GM11168 (cell line): ENCODE results near the gene MTMR6.
"Not testable (repeated sequence)": the region's sequence is repeated elsewhere in the genome, so short reads cannot be mapped to it uniquely, and the experiment has no call there.

Source experiments
- in situ Hi-C: fragments of 300-500 bp; cut with MboI; formaldehyde crosslinking; loops from one replicate; pipeline ENCODE4 v1.12.0; 2022; ENCODE audit warnings: low sequenced_read_pairs; ENCODE audit not compliant: unreplicated experiment

Gene MTMR6

GRCh38 chr13:25286969-25287961 lies at the start of gene MTMR6:
Gene MTMR6, minus strand, starts transcription at chr13:25287488. Its CDS starts 241 bp downstream, at chr13:25287247.
- in situ Hi-C loops: no loop called here

GRCh38 chr13:25335856-25336255 lies 48.6 kb upstream of the MTMR6 start:
- in situ Hi-C loops: no loop called here

- in situ Hi-C loops: no loop called here
These were observed 43.3 kb upstream of the MTMR6 start for GRCh38 chr13:25330541-25330940.

DNA sequence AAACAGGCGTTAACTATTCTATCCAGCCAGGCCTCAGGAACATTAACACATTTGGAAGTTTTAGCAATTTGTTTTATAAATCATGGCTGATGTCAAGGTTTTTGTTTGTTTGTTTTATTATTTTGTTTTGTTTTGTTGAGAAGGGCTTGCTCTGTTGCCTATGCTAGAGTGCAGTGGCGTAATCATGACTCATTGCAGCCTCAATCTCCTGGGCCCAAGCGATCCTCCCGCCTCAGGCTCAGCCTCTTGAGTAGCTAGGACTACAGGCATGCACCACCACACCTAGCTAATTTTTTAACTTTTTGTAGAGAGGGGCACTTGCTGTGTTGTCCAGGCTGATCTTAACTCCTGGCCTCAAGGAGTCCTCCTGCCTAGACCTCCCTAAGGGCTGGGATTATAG lies 42.4 kb upstream of the MTMR6 start:
- in situ Hi-C loops: no loop called here

DNA sequence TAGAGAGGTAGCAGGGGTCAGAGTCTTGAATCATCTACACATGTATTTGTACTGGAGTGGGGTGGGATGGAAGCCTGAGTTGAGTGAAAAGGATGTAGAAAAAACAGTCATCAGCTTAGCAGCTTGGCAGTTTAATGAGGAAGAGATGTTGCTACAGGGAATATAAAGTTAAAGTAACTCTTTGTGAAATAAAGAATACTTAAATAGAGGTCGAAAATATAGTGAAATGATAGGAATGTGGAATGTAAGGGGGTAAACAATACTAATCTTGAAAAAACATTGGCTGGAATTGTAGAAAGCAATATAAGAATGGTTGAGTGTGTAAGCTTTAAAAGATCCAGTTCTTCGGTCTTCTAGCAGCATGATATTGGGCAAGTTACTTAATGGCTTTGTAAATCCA lies 36.8 kb upstream of the MTMR6 start:
- in situ Hi-C loops: no loop called here

GRCh38 chr13:25319771-25320170 lies 32.5 kb upstream of the MTMR6 start:
- in situ Hi-C loops: no loop called here

DNA sequence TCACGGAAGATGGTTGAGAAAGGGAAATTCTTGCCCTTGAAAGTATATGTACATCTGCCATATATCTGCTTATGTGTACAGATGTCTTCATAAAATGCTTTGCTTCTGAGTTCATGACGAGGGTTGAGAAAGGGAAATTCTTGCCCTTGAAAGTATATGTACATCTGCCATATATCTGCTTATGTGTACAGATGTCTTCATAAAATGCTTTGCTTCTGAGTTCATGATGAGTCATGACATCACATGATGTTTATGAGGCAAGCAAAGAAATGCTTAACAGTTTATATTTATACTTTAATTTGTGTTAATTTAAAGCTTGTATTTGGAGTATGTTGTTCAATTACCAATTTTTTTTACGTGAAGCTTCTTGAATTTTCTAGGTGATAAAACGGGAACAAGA lies 31.7 kb upstream of the MTMR6 start:
- in situ Hi-C loops: not testable (repeated sequence)

DNA sequence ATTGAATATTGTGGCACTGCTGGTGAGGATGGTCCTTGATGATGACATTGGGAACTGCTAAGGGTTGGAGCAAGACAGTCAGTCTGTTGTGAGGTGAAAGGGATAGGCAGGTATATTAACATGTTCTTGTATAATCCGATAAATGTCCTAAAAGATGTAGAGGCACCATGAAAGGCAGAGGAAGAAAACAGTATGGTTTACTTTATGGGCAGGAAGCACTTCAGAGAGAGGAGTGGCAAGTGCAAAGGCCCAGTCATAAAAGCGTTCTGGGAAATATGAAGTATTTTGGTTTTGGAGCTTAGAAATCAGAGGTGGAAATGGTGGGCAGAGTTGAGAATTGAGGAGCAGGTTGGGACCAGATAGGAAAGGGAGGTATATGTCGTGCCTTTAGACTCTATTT lies 23.6 kb upstream of the MTMR6 start:
- in situ Hi-C loops: no loop called here

GRCh38 chr13:25306671-25307464 lies 19.6 kb upstream of the MTMR6 start:
- in situ Hi-C loops: no loop called here

DNA sequence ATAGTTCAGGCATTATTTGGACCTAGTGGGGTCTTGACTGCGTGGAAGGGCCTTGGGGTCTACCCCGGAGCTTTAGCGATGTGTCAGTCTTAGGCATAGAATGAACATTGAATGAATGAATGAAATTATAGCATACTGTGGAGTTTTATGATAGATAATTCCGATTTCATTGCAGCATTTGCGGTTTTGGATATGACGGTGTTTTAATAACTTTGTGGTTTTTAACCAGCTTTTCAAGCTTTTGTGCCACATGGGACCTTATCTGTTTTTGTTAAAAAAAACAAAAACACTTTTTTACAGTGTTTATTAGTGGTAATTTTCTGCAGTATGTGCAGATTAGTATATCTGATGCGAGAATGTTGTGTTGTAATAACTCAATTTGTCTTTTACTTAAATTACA lies 14.8 kb upstream of the MTMR6 start:
- in situ Hi-C loops: no loop called here

GRCh38 chr13:25301347-25302113 lies 14.2 kb upstream of the MTMR6 start, which contains the start of gene NUP58:
Gene NUP58, plus strand, starts transcription at chr13:25301625. Its CDS starts 149 bp downstream, at chr13:25301774.
- in situ Hi-C loops: no loop called here

DNA sequence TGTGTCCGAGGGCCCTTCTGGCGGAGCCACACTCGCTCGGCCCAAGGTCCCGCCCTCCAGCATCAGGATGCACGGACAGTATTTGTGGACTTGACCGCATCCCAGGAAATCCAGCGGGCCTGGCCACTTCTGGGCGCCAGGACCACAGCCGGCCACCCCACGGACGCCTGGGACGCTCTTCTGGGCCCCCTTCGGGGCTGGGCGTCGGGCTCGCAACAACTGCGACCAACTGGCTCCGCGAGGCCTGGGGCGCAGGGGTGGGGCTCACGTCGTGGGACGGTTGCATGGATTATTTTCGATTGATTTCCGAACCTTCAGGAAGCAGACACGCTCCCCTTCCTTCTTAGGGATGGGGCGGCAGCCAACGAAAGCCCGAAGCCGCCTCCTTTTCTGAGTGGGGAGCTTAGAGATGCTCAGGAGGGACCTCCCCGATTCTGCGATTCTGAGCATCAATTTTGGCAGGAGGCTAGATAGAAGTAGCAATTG lies 13.6 kb upstream of the MTMR6 start:
- in situ Hi-C loops: no loop called here

DNA sequence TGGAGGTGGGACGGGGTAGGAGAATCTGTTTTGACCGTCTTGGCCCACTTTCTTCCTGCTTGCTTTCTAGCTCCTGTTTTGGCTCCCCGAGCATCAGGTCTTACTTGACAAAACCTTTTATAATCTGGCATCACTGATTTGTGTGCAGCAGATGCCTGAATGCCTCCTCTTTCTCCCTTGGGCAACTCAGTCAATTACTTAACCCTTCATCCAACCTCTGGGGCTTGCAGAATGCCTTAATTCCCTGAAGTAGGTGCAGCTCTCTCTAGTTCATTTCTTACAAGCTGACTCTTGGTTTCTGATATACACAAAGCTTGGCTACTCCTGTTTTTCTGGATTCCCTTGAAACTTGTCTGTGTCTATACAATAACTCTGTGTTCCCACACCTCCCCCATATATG lies 8.4 kb upstream of the MTMR6 start:
- in situ Hi-C loops: no loop called here

DNA sequence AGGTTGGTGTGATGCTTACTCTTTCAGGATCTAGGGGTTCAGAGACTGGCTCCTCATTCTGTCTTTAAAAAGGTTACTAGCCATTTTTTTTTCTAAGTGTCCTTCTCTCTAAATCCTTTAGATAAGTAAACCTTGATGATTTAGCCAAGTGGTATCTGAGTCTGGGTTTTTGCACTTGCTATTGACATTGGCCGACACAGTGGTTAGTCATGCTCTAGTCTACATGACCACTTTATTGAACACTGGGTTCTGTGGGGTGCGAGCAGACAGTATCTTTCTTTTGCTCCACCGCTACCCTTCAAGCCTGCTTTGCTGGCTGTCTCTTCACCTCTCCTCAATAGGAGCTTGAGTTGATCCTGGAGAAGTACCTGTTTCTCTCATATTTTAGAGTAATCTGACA lies 7.9 kb upstream of the MTMR6 start:
- in situ Hi-C loops: no loop called here

- in situ Hi-C loops: no loop called here
These were observed 5.0 kb upstream of the MTMR6 start for GRCh38 chr13:25292301-25292700.

DNA sequence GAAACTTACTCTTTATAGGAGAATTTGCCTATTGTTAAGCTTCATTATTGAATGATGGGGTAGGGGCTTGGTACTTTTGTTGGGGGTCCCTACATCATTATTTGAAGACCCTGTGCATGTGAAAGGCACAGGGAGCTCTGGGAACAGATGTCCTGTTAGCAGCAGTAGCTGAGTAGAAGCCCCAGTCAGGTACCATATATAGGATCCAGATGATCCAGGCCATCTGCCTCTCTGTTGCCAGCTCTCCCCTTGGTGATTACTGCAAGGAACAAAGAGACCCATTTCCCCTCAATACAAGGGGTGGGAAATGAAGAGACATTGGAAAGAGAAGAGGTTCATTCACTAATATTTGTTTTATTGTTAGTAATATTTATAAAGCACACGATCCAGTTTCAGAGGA lies 4.4 kb upstream of the MTMR6 start:
- in situ Hi-C loops: no loop called here

DNA sequence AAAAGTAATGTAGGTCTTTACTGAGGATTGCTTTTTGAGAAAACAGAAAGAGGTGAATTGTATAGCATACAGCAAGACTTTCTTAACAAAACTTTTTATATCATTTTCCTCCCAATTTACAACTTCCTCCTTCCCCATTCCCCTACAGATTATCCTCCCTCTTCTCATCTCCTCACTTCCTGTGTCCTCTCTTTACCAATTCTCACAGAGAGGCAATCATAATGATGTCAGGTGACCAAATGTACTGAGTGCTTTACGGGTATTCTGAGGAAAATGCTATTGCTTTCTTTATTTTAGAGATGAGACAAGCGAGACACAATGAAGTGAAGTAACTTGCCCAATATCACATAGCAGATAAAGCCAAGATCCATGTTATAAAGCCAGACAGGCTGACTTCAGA lies 1.7 kb upstream of the MTMR6 start:
- in situ Hi-C loops: no loop called here

DNA sequence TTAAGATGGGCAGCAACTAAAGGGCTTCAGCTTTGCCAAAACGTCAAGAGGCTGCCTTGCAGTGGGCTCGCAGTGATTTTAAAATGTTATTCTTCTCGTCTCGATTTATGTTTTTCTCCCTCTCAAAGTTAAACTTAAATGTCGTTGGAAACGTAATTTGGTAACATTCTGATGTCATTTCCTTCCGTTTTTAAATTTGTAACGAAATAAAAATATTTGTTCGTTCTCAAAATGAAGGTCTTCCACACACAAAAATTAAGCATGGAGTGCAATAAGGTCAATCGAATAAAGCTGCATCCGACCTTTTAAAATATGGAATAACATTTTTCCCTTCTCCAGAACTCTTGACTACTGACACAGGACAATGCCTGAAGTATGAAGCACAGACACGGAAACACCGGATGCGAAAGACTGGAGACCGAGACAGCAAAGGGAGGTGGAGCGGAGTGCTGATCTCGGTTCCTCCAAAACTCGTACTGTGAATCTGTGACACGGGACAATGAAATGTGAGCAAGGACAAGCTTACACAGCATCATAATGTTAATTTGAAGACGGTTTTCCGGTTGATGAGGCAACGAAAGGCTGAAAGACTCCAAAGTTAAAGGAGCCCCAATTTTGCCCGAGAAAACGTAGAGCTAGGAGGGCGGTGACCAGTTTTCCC lies 850 bp downstream of the MTMR6 start:
- in situ Hi-C loops: no loop called here

DNA sequence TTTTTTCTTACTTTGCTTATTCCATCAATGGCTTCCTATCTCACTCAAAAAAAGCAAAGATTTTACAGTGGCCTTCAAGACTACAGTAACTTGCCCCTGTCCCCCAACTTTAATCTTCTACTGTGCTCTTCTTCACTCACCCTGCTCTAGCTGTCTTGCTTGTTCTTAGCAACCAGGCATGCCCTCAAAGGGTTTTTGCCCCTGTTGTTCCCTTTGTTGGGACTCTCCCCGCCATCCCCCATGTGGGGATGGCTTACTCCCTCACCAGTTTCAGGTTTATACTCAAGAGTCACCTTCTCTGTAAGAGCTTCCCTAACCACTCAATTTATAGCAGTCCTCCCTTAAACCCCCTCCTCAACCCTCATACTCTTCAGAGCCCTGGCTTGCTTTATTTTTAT lies 5.4 kb downstream of the MTMR6 start:
- in situ Hi-C loops: no loop called here
